NB4 (cell line): Measurements from ENCODE around the gene P4HA1.

Experiments used
- CTCF ChIP-seq: IDR thresholded peaks from one replicate; pipeline ENCODE4 v1.5.1; 2012; ENCODE audit warnings: low read depth, low read length
- MAX ChIP-seq: IDR thresholded peaks from 2 replicates; pipeline ENCODE4 v1.6.1; 2011; ENCODE audit warnings: low read depth, low read length
- MYC ChIP-seq: IDR thresholded peaks from 2 replicates; pipeline ENCODE4 v1.6.1; 2011; ENCODE audit warnings: low read depth, low read length

- TF ChIP-seq CTCF, result no peak
- TF ChIP-seq MYC, result no peak
- no peak for TF ChIP-seq MAX
Observed at GRCh38 chr10:73054286-73054685, 42.4 kb downstream of the P4HA1 start.
